Neural cell (in vitro differentiated cells): ENCODE data around the gene ZSWIM8.

Source experiments
- EP300 ChIP-seq: fragments of 450-650 bp; conservative IDR thresholded peaks from 2 replicates; pipeline ENCODE4 v1.6.1; 2014; ENCODE audit warnings: antibody characterized with exemption, mild to moderate bottlenecking, moderate library complexity; ENCODE audit not compliant: poor library complexity, severe bottlenecking
- EZH2 ChIP-seq: fragments of 200-600, 300-800 bp; shearing (Covaris generic), sonication (generic); IDR thresholded peaks from 2 replicates; pipeline ENCODE4 v1.6.1; 2014; ENCODE audit warnings: antibody characterized with exemption, low read length, borderline replicate concordance, mild to moderate bottlenecking; ENCODE audit not compliant: insufficient read depth, poor library complexity, severe bottlenecking
- POLR2AphosphoS5 ChIP-seq: IDR thresholded peaks from 2 replicates; pipeline ENCODE4 v1.6.1; 2012
- RAD21 ChIP-seq: fragments of 450-650 bp; conservative IDR thresholded peaks from 2 replicates; pipeline ENCODE4 v1.6.1; 2014; ENCODE audit warnings: antibody characterized with exemption, mild to moderate bottlenecking, moderate library complexity
- SMC3 ChIP-seq: fragments of 450-650 bp; conservative IDR thresholded peaks from 2 replicates; pipeline ENCODE4 v1.6.1; 2014; ENCODE audit warnings: antibody characterized with exemption, mild to moderate bottlenecking, moderate library complexity; ENCODE audit not compliant: poor library complexity
- TAF1 ChIP-seq: IDR thresholded peaks from 2 replicates; pipeline ENCODE4 v1.6.1; 2012; ENCODE audit warnings: low read depth
- TF ChIP-seq, protein P1 (sequence below): fragments of 450-650 bp; IDR thresholded peaks from 2 replicates; pipeline ENCODE4 v1.5.1; 2014; ENCODE audit warnings: antibody characterized with exemption, mild to moderate bottlenecking, moderate library complexity; ENCODE audit not compliant: poor library complexity, severe bottlenecking

- TF ChIP-seq POLR2AphosphoS5 (no peak), EZH2 (no peak), EP300 (no peak), RAD21 (no peak), TAF1 (no peak), SMC3 (no peak)
- TF ChIP-seq, protein P1, sequence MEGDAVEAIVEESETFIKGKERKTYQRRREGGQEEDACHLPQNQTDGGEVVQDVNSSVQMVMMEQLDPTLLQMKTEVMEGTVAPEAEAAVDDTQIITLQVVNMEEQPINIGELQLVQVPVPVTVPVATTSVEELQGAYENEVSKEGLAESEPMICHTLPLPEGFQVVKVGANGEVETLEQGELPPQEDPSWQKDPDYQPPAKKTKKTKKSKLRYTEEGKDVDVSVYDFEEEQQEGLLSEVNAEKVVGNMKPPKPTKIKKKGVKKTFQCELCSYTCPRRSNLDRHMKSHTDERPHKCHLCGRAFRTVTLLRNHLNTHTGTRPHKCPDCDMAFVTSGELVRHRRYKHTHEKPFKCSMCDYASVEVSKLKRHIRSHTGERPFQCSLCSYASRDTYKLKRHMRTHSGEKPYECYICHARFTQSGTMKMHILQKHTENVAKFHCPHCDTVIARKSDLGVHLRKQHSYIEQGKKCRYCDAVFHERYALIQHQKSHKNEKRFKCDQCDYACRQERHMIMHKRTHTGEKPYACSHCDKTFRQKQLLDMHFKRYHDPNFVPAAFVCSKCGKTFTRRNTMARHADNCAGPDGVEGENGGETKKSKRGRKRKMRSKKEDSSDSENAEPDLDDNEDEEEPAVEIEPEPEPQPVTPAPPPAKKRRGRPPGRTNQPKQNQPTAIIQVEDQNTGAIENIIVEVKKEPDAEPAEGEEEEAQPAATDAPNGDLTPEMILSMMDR, result no peak
These were observed 56.3 kb downstream of the ZSWIM8 start for GRCh38 chr10:73841526-73842285.
